Measurements from ENCODE around the gene HS6ST1.

- TF ChIP-seq POLR2A (IDR thresholded peaks at IDR 0.05), result no peak
- TF ChIP-seq, protein P1, sequence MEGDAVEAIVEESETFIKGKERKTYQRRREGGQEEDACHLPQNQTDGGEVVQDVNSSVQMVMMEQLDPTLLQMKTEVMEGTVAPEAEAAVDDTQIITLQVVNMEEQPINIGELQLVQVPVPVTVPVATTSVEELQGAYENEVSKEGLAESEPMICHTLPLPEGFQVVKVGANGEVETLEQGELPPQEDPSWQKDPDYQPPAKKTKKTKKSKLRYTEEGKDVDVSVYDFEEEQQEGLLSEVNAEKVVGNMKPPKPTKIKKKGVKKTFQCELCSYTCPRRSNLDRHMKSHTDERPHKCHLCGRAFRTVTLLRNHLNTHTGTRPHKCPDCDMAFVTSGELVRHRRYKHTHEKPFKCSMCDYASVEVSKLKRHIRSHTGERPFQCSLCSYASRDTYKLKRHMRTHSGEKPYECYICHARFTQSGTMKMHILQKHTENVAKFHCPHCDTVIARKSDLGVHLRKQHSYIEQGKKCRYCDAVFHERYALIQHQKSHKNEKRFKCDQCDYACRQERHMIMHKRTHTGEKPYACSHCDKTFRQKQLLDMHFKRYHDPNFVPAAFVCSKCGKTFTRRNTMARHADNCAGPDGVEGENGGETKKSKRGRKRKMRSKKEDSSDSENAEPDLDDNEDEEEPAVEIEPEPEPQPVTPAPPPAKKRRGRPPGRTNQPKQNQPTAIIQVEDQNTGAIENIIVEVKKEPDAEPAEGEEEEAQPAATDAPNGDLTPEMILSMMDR (IDR thresholded peaks at IDR 0.05), result no peak
Observed at GRCh38 chr2:128269990-128270671, 48.5 kb downstream of the HS6ST1 start.

Measured in testis (tissue), 2 donors.